ENCODE results near the gene IP6K1.

IP6K1 gene

DNA sequence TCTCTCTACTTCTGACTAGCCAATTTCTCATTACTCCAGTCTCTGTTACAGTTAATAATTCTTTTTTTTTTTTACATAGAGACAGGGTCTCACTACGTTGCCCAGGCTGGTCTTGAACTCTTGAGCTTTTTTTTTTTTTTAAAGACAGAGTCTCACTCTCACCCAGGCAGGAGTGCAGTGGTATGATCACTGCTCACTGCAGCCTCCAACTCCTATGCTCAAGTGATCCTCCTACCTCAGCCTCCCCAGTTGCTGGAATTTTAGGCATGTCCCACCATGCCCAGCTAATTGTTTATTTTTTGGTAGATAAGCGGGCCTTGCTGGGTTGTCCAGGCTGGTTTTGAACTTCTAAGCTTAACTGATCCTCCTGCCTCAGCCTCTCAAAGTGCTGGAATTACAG is 13.6 kb downstream of the IP6K1 start:
- no peak overlapping the region for H3K4me3 ChIP-seq (ENCODE audit: low read depth, low read length)
- no peak for DNase-seq (ENCODE audit: low read depth)
- TF ChIP-seq, protein P1, sequence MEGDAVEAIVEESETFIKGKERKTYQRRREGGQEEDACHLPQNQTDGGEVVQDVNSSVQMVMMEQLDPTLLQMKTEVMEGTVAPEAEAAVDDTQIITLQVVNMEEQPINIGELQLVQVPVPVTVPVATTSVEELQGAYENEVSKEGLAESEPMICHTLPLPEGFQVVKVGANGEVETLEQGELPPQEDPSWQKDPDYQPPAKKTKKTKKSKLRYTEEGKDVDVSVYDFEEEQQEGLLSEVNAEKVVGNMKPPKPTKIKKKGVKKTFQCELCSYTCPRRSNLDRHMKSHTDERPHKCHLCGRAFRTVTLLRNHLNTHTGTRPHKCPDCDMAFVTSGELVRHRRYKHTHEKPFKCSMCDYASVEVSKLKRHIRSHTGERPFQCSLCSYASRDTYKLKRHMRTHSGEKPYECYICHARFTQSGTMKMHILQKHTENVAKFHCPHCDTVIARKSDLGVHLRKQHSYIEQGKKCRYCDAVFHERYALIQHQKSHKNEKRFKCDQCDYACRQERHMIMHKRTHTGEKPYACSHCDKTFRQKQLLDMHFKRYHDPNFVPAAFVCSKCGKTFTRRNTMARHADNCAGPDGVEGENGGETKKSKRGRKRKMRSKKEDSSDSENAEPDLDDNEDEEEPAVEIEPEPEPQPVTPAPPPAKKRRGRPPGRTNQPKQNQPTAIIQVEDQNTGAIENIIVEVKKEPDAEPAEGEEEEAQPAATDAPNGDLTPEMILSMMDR (conservative IDR thresholded peaks at IDR 0.05; ENCODE audit: low read depth, low read length), result no peak

DNA sequence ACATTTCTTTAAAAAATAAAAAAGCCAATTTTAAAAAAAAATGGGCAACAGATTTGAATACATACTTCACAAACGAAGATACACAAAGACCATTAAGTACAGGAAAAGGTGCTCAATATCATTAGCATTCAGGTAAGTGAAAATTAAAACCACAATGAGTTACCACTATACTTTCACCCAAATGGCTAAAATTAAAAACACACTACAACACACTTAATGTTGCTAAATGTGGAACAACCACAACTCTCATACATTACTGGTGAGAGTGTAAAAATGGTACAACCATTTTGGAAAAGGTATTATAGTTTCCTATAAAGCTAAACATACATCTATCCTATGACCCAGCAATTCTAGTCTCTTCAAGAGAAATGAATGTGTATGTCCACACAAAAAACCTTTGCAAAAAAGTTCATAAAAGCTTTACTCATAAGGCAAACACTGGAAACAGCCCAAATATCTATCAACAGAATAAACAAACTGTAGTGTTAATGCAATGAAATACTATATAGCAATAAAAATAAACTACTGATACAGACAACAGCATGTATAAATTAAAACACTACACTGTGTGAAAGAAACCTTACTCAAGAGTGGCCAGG is 14.9 kb downstream of the IP6K1 start:
- TF ChIP-seq, protein P1 (conservative IDR thresholded peaks at IDR 0.05; ENCODE audit: low read depth, low read length), result no peak
- no peak for DNase-seq (ENCODE audit: low read depth)
- H3K4me3 ChIP-seq (ENCODE audit: low read depth, low read length), result no peak overlapping the region

DNA sequence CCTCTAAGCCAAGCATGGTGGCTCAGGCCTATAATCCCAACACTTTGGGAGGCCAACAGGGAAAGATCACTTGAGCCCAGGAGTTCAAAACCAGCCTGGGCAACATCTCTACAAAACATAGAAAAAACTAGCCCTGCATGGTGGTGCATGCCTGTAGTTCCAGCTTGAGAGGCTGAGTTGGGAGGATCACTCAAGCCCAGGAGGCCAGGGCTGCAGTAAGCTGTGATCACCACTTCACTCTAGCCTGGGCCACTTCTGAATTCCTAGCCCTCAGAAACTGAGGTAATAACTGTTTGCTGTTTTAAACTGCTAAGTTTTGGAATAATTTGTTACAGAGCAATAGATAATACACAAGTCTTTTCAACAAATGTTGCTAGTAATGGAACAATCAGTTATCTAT is 16.4 kb downstream of the IP6K1 start:
- TF ChIP-seq, protein P1 (conservative IDR thresholded peaks at IDR 0.05; ENCODE audit: low read depth, low read length), result no peak

GRCh38 chr3:49769286-49769915 is 16.9 kb downstream of the IP6K1 start:
- no peak overlapping the region for H3K4me3 ChIP-seq (ENCODE audit: low read depth, low read length)
- no peak for DNase-seq (ENCODE audit: low read depth)
- TF ChIP-seq, protein P1 (conservative IDR thresholded peaks at IDR 0.05; ENCODE audit: low read depth, low read length), result no peak

More for the DNA sequence above, 16.4 kb downstream of the IP6K1 start:
- DNase-seq (ENCODE audit: low read depth), result no peak
- H3K4me3 ChIP-seq (ENCODE audit: low read depth, low read length), result no peak overlapping the region

GRCh38 chr3:49763981-49764380 is 22.4 kb downstream of the IP6K1 start:
- TF ChIP-seq, protein P1 (conservative IDR thresholded peaks at IDR 0.05; ENCODE audit: low read depth, low read length), result no peak
- no peak for DNase-seq (ENCODE audit: low read depth)
- H3K4me3 ChIP-seq (ENCODE audit: low read depth, low read length), result no peak overlapping the region

- TF ChIP-seq, protein P1 (conservative IDR thresholded peaks at IDR 0.05; ENCODE audit: low read depth, low read length), result no peak
- H3K4me3 ChIP-seq (ENCODE audit: low read depth, low read length), result no peak overlapping the region
- DNase-seq (ENCODE audit: low read depth), result no peak
Observed at GRCh38 chr3:49761661-49762060, 24.7 kb downstream of the IP6K1 start.

- H3K4me3 ChIP-seq (ENCODE audit: low read depth, low read length), result no peak overlapping the region
- DNase-seq (ENCODE audit: low read depth), result no peak
- TF ChIP-seq, protein P1 (conservative IDR thresholded peaks at IDR 0.05; ENCODE audit: low read depth, low read length), result no peak
Observed at GRCh38 chr3:49759226-49759625, 27.1 kb downstream of the IP6K1 start.
